Activated CD4-positive, alpha-beta T cell treated with anti-CD3 and anti-CD28 coated beads for 4 hours (primary cell): ENCODE results near the gene PEX5L.

Source experiments
- DNase-seq, 2 donors: peaks; one replicate each; pipeline ENCODE4 v3.0.0-alpha.2; 2020

PEX5L gene

DNA sequence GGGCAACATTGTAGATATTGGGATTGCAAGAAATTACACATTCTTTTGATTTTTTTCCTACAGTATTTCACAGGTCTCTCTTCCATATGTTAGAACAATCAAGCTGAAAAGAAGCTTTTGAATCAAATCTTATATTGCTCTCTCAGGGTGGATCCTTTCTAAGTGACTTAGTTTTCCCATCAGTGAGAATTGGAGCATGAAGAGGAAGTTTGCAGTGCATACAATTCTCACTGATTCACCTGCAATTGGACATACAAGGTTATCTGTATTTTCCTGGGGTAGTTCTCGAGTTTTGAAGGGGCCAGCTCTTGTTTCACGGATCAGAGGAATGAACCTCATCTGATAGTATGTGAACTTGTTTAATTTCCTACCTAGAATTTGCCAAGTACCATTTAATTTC is 150.8 kb downstream of the PEX5L start:
- no peak for DNase-seq

- no peak for DNase-seq
These were observed 152.6 kb downstream of the PEX5L start for GRCh38 chr3:179884136-179884535.

GRCh38 chr3:179882292-179882691 is 154.4 kb downstream of the PEX5L start:
- no peak for DNase-seq

GRCh38 chr3:179881791-179882190 is 154.9 kb downstream of the PEX5L start:
- DNase-seq = no peak

GRCh38 chr3:179880868-179881267 is 155.9 kb downstream of the PEX5L start:
- no peak for DNase-seq

- no peak for DNase-seq
These were observed 160.3 kb downstream of the PEX5L start for GRCh38 chr3:179876440-179876839.

- DNase-seq = no peak
These were observed 163.9 kb downstream of the PEX5L start for GRCh38 chr3:179872842-179873241.

DNA sequence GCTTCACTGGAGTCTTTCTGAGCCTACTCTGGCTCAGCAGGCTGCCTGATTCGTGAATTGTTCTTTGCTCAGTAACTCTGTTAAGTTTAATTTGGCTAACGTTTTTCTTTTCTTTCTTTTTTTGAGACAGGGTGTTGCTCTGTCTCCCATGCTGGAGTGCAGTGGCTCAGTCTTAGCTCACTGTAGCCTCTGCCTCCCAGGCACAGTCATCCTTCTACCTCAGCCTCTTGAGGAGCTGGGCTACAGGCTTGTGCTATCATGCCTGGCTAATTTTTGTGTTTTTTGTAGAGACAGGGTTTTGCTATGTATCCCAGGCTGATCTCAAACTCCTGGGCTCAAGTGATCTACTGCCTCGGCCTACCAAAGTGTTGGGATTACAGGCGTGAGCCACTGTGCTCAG is 165.0 kb downstream of the PEX5L start:
- DNase-seq = no peak

GRCh38 chr3:179868715-179869114 is 168.0 kb downstream of the PEX5L start:
- no peak for DNase-seq

DNA sequence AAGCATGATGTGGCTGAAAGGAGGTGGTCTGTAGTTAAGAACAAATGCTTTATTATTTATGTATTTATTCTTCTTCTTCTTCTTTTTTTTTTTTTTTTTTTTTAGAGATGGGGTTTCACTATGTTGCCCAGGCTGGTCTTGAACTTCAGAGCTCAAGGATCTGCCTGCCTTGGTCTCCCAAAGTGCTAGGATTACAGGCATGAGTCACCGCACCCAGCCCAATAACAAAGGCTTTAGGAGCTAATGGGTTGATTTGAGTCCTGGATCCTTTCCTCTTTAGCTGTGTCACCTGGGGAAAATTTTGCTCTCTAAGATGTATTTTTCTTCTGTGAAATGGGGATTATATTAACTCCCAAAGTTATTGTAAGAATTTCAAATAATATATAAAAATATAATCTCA is 168.8 kb downstream of the PEX5L start:
- DNase-seq = no peak

GRCh38 chr3:179865861-179866505 is 170.8 kb downstream of the PEX5L start:
- no peak for DNase-seq

DNA sequence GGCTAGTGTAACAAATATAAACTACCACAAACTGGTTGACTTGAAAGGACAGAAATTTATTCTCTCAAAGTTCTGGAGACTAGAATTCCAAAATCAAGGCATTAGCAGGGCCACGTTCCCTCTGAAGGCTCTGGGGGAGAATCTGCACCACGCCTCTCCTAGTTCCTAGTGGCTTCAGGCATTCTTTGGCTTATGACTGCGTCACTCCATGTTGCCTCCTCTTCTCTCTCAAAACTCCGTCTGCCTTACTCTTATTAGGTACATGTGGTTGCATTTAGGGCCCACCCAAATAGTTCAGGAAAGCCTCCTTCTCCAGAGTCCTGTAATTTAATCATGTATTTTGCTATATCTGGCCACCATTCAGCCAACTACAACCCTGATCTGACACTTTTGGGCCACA is 174.8 kb downstream of the PEX5L start:
- no peak for DNase-seq

DNA sequence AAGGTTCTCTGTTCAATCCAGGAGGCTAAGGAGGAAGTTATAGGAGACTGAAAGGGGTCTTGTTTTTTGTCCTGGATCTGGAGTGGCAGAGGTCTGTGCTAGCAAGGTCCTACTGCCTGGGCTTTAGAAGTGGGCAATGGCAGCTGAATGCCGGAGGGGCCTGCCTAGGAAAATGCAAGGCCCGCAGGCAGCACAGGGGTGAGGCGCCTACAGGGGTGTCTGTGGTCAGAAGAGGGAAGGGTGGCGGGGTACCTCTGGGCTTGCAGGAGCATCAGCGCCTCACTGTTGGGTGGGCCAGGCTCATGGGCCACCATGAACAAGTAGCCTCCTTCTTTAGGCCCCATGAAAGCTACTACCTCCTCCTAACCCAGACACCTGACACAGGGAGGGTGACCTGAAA is 175.4 kb downstream of the PEX5L start:
- no peak for DNase-seq

DNA sequence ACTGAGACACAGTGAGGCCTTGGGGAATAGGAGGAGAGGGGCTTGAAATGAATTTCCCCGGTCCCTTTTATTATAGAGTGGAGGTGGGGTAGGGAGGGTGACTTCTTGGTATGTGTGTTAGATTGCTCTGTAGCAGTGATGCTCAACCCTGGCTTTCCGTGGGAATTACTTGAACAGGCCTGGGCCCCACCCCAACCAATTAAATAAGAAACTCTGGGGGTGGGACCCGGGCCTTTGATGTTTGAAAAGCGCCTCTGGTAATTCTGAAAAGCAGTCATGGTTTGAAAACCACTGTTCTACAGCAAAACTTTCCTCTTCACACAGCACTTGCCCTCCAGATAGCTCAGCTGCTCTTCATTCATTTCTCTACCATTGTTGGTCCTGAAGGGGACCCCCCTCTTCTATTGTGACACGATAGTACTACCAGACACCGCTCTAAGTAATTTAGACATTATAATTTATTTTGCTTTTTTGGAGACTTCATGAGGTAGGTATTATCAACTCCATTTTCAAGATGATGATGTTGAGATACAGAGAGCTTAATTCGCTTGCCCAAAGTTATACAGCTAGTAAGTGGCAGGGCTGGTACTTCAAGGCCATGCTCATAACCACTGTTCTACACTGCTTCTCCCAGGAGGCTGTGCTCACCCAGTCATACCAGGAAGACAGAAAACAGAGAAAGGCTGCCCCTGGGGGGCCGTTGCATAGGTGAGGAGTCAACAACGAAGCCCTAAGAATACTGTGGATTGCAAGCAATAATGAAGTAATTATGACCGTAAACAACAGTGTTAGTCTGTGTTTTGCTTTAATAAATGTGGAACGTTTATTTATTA is 176.2 kb downstream of the PEX5L start:
- DNase-seq = no peak

- no peak for DNase-seq
These were observed 183.6 kb downstream of the PEX5L start for GRCh38 chr3:179853176-179853575.

- no peak for DNase-seq
These were observed 184.4 kb downstream of the PEX5L start for GRCh38 chr3:179852142-179852905.

DNA sequence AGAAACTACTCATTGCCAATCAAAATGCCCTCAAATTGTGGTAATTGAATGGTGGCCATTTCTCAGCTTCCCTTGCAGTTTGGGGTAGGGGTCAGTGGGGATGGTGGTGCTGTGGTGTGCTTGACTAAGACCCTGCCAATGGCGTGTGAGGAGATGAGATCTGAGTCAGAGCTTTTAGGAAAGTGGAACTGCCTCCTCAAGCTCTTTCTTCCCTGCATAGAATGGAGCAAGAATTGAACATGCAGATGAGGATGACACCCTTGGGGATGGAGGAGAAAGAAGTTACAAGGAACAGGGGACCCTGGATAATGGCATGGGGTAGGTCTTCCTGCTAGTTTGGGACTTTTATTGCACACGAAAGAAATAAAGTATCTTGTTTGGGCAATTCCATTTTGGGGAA is 188.0 kb downstream of the PEX5L start:
- no peak for DNase-seq

GRCh38 chr3:179842061-179842460 is 194.7 kb downstream of the PEX5L start:
- DNase-seq = no peak

GRCh38 chr3:179840985-179841384 is 195.8 kb downstream of the PEX5L start:
- DNase-seq = no peak

GRCh38 chr3:179837374-179837773 is 199.4 kb downstream of the PEX5L start:
- no peak for DNase-seq

DNA sequence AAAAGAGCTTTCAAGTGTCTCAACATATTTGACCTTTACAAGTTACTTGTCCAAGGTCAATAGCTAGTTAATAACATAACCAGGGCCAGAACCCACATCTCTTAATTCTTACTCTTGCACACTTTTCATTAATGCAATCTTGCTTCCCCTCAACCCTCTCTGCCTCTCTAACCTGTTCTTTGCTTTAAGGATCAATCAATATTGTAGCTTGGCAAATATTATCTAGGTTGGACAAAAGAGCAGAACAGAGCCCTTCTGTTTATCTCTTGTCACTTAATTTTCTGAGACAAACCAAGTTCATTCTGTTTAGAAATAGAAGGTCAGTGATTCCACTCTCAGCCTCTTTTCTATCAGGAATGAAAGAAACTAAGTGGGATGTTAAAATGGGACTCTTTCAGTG is 203.4 kb downstream of the PEX5L start:
- DNase-seq = no peak

- DNase-seq = no peak
These were observed 204.3 kb downstream of the PEX5L start for GRCh38 chr3:179832333-179832854.

DNA sequence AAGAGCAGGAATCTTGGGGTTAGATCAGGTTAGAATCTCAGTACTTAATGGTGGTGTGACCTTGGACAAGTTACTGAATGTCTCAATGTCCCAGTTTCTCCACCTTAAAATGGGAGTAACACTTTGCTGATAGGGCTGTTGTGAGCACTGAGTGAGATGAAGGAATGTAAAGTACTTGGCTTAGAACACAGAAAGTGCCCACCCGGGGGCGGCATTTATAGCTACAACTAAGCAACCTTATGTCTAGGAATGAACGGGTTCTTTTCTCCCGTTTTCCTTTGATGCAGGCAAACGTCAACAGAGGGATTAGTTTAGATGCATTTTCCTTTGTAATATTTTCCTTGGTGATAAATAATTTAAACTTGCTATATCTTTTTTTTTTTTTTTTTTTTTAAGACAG is 207.3 kb downstream of the PEX5L start:
- DNase-seq = no peak

DNA sequence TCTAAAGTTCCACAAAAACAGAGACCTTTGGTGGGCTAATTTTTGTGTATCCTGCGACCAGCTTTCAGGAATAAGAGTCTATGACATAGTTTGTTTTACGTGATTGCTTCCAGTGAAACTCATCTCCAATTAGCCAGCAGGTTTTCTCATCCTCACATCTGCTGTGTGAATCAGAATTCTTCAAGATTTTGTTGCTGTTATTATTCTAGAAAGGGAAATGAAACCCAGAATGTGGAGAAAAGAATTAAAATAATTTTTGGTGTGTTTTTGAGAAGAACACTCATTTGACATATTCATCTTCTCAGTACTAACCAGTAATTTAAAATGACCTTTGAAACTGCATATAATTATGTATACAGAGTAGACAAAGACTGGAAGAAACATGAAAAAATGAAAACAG is 208.0 kb downstream of the PEX5L start:
- DNase-seq = no peak
